Neural crest cell (in vitro differentiated cells): Measurements from ENCODE around the gene FAM222B. TPM values are rescaled to one million over a fixed set of nuclear protein-coding genes. Genes with fewer than 3 reads are reported as not detected.

Experiments used
- DNase-seq: peaks from one replicate; pipeline ENCODE4 v3.0.0; 2021; ENCODE audit warnings: low read depth, mixed read lengths, low spot score
- H3K27ac Mint-ChIP-seq: one replicate; pipeline ENCODE4 v1.8.0; 2021; ENCODE audit warnings: mild to moderate bottlenecking, mixed read lengths; ENCODE audit not compliant: unreplicated experiment
- H3K27me3 Mint-ChIP-seq: 2 replicates; pipeline ENCODE4 v1.8.0; 2021; ENCODE audit warnings: low read depth, mild to moderate bottlenecking, mixed read lengths
- H3K36me3 Mint-ChIP-seq: 2 replicates; pipeline ENCODE4 v1.8.0; 2021; ENCODE audit warnings: low read depth, mild to moderate bottlenecking, mixed read lengths
- H3K4me1 Mint-ChIP-seq: 2 replicates; pipeline ENCODE4 v1.8.0; 2021; ENCODE audit warnings: mixed read lengths
- H3K4me3 Mint-ChIP-seq: one replicate; pipeline ENCODE4 v1.8.0; 2021; ENCODE audit warnings: mild to moderate bottlenecking, mixed read lengths
- H3K9me3 Mint-ChIP-seq: 2 replicates; pipeline ENCODE4 v1.8.0; 2021; ENCODE audit warnings: mixed read lengths
- total RNA-seq: library from RNA; stranded (reverse); gene quantifications from 2 replicates; pipeline ENCODE4 v1.2.1, GENCODE V29; 2021
- TF ChIP-seq, protein P1 (sequence below): fragments of 200-600 bp; sonication (generic); conservative IDR thresholded peaks from 2 replicates; pipeline ENCODE4 v1.5.0; 2021; ENCODE audit warnings: antibody characterized with exemption, mild to moderate bottlenecking

The FAM222B gene
- total RNA-seq, 1 donor from 2014 or later, result 29.6 TPM

- TF ChIP-seq, protein P1, sequence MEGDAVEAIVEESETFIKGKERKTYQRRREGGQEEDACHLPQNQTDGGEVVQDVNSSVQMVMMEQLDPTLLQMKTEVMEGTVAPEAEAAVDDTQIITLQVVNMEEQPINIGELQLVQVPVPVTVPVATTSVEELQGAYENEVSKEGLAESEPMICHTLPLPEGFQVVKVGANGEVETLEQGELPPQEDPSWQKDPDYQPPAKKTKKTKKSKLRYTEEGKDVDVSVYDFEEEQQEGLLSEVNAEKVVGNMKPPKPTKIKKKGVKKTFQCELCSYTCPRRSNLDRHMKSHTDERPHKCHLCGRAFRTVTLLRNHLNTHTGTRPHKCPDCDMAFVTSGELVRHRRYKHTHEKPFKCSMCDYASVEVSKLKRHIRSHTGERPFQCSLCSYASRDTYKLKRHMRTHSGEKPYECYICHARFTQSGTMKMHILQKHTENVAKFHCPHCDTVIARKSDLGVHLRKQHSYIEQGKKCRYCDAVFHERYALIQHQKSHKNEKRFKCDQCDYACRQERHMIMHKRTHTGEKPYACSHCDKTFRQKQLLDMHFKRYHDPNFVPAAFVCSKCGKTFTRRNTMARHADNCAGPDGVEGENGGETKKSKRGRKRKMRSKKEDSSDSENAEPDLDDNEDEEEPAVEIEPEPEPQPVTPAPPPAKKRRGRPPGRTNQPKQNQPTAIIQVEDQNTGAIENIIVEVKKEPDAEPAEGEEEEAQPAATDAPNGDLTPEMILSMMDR, result no peak
- H3K4me3 Mint-ChIP-seq, result peak overlapping the region; percentile 27
- no peaks in the 10 kb centered on the region for H3K27me3 Mint-ChIP-seq
- peaks cover 14% of the 10 kb centered on the region for H3K36me3 Mint-ChIP-seq
- peaks cover 20% of the 10 kb centered on the region for H3K4me1 Mint-ChIP-seq
- H3K27ac Mint-ChIP-seq, result no peak overlapping the region
- DNase-seq, result no peak
- no peaks in the 10 kb centered on the region for H3K9me3 Mint-ChIP-seq
Measured at GRCh38 chr17:28756049-28756804, 86.4 kb downstream of the FAM222B start.

DNA sequence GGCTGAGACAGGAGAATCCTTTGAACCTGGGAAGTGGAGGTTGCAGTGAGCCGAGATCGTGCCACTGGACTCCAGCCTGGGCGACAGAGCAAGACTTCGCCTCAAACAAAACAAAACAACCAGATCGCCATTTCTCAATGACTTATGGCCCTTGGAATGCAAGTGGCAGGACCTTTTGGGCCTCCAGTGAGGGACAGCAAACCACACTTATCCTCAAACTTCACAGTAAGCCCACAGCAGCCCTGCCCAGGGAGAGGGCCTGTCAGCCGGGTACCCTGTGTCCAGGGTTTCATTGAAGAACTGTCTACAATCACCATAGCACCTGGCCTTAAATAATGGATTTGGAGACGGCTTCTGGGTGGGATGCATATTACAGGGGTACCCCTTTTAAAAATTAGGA, 87.1 kb downstream of the FAM222B start:
- peaks cover 16% of the 10 kb centered on the region for H3K36me3 Mint-ChIP-seq
- H3K27ac Mint-ChIP-seq, result no peak overlapping the region
- peak overlapping the region; percentile 12 for H3K4me3 Mint-ChIP-seq
- TF ChIP-seq, protein P1, result no peak
- peaks cover 16% of the 10 kb centered on the region for H3K4me1 Mint-ChIP-seq
- no peaks in the 10 kb centered on the region for H3K27me3 Mint-ChIP-seq
- H3K9me3 Mint-ChIP-seq, result no peaks in the 10 kb centered on the region
- no peak for DNase-seq

DNA sequence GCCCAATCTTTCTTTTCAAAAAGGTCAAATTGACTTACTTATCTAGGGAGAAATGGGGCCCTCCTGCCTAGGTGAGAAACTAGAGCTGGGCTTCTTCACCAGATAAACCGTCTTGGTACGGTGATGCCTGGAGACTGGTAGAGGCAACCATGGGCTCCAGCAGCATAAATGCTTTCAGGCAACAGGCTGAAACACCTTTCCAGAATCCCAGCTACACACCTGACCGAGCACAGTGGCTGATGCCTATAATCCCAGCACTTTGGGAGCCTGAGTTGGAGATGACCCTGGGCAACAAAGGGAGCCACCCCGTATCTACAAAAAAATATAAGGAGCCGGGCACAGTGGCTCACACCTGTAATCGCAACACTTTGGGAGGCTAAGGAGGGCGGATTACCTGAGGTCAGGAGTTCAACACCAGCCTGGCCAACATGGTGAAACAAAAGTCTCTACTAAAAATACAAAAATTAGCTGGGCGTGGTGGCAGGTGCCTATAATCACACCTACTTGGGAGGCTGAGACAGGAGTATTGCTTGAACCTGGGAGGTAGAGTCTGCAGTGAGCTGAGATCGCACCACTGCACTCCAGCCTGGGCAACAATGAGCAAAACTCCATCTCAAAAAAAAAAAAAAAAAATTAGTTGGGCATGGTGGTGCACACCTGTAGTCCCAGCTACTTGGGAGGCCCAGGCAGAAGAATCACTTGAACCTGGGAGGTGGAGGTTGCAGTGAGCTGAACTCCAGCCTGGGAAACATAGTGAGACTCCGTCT, 90.8 kb downstream of the FAM222B start:
- TF ChIP-seq, protein P1, result no peak
- Mint-ChIP-seq H3K4me1 (peaks cover 23% of the 10 kb centered on the region), H3K27me3 (peaks cover 5% of the 10 kb centered on the region), H3K9me3 (no peaks in the 10 kb centered on the region), H3K36me3 (peaks cover 16% of the 10 kb centered on the region), H3K4me3 (peak overlapping the region; percentile 79), H3K27ac (no peak overlapping the region)
- no peak for DNase-seq

GRCh38 chr17:28750178-28751047, 92.2 kb downstream of the FAM222B start:
- Mint-ChIP-seq H3K27ac (peak overlapping the region; percentile 57), H3K4me3 (peak overlapping the region; percentile 87), H3K9me3 (no peaks in the 10 kb centered on the region), H3K27me3 (peaks cover 5% of the 10 kb centered on the region), H3K4me1 (peaks cover 36% of the 10 kb centered on the region), H3K36me3 (peaks cover 16% of the 10 kb centered on the region)
- DNase-seq, result peak; percentile 94
- TF ChIP-seq, protein P1, result peak; percentile 99

- Mint-ChIP-seq H3K27ac (no peak overlapping the region), H3K4me3 (peak overlapping the region; percentile 87), H3K9me3 (no peaks in the 10 kb centered on the region), H3K4me1 (peaks cover 40% of the 10 kb centered on the region), H3K27me3 (peaks cover 9% of the 10 kb centered on the region), H3K36me3 (peaks cover 16% of the 10 kb centered on the region)
- DNase-seq, result no peak
- TF ChIP-seq, protein P1, result no peak
Measured at GRCh38 chr17:28749516-28750177, 92.9 kb downstream of the FAM222B start.
